NCI-H128 (cell line): ENCODE measurements around the gene PKD2L2.
"Not testable (repeated sequence)": the region's sequence is repeated elsewhere in the genome, so short reads cannot be mapped to it uniquely, and the experiment has no call there.

Source experiments
- DNase-seq: peaks from one replicate; lab custom pipeline; 2025; ENCODE audit not compliant: unreplicated experiment; lab: John Stamatoyannopoulos, UW

PKD2L2 gene

DNA sequence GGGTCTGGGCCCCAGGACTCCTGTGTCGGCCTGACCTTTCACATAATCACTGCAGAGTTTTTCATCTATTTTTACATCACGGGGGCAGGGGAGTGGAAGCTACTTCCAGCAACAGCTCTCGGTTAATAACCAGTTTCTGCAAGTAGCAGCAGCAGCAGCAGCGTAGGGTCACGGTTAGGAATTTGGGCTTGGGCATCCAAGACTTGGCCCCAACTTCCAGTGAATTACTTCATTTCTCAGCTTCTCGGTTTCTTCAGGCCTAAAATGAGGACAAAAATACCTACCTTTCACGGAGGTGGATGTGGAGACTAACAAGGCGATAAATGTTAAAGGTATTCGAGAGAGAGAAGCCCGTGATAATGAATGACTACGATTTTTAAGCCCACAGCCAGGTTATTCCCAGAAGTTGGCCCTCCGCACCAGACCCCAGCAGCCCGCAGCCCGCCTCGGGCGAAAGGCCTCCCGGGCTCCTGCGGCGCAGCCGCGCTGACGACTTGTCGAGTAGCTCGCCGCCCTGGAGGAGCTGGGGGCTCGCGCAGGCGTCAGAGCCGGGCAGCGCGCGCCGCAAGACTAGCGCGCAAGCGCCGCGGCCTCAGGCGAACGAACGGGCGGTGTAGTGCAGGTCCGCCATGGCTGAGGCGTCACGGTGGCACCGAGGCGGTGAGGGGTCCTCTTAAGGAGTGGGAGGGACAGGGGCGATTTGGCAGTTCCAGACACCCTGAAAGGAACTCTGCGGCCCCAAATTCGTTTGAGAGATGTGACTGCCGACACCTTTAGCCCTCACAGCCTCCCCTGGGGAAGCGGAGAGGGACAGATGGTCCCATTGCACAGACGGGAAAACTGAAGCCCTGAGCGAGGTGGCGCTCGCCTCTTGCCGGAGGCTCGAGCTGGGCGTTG, at the start of gene PKD2L2:
TSS of gene PKD2L2 (plus strand) at position 595 of the 897 bp plus-strand sequence. CDS start at position 630, 35 bp downstream.
- DNase-seq = no peak

GRCh38 chr5:137842296-137842695, 47.0 kb upstream of the PKD2L2 start:
- DNase-seq = no peak

- no peak for DNase-seq
Observed at GRCh38 chr5:137843676-137844299, 45.5 kb upstream of the PKD2L2 start.

- no peak for DNase-seq
Observed at GRCh38 chr5:137845472-137845871, 43.8 kb upstream of the PKD2L2 start.

- DNase-seq = no peak
Observed at GRCh38 chr5:137847687-137848086, 41.6 kb upstream of the PKD2L2 start.

DNA sequence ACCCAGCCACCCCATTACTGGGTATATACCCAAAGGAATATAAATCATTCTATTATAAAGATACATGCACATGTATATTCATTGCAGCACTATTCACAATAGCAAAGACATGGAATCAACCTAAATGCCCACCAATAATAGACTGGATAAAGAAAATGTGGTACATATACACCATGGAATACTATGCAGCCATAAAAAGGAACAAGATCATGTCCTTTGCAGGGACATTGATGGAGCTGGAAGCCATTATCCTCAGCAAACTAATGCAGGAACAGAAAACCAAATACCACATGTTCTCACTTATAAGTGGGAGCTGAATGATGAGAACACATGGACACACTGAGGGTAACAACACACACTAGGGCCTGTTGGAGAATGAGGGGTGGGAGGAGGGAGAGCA, 36.1 kb upstream of the PKD2L2 start:
- DNase-seq = not testable (repeated sequence)

DNA sequence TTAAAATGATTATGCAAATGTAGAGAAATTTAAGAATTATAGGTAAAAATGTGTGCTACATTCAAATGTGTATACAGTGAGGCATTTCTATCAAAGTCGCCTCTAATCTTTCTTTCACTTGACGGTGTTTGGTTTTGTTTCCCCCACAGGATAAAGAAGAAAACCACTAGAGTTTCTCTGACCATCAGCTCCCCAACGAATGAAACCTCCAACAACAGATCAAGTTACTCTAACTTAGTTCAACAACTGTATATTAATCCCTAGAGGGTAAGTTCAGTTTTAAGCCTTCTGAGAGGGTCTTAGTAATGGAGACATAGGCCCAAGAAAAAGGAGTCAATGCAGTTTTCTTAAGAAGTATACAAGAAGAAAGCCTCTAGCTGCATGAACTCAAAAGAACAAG, 33.1 kb upstream of the PKD2L2 start:
- DNase-seq = no peak

DNA sequence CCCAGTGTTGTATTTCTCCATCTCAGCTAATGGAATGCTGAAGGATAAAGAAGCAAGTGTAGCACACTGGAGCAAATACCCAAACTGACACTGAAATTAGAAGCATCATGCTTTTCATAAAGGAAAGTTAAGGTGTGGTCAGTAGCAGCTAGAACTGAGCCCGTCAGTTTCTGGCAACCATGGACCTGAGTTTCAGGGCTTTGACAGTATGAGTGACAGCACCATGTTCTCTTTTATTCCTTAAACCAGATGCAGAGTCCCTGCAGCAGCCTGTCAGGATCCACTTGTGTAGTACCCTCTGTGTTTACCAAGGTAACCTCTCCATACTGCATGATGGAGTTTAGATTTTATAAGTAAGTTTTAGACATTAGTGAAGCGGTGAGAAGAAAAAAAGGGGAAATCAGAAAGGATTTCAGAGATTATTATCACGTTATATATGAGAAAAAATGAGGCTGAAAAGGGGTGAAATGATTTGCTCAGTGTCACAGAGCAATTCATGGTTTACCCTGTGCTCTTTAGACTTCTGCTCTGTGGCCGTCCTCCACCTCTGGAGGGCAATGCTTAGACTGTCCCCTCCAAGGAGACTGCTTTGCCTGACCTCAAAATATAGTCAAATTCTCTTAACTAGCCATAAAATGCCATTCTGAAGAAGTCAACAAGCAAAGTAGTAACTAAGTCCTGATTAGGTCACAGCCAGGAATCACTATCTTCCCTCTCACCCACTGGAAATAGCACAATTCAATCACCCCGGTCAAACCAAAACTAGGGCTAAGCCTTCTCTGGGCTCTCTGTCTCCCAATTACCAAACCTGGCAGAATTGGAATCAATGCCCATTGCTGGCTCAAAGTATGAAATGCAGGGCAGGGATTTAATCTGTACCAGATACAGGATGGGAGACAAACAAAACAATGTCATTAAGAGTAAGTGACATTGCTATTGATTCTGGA, 32.1 kb upstream of the PKD2L2 start:
- DNase-seq = no peak

DNA sequence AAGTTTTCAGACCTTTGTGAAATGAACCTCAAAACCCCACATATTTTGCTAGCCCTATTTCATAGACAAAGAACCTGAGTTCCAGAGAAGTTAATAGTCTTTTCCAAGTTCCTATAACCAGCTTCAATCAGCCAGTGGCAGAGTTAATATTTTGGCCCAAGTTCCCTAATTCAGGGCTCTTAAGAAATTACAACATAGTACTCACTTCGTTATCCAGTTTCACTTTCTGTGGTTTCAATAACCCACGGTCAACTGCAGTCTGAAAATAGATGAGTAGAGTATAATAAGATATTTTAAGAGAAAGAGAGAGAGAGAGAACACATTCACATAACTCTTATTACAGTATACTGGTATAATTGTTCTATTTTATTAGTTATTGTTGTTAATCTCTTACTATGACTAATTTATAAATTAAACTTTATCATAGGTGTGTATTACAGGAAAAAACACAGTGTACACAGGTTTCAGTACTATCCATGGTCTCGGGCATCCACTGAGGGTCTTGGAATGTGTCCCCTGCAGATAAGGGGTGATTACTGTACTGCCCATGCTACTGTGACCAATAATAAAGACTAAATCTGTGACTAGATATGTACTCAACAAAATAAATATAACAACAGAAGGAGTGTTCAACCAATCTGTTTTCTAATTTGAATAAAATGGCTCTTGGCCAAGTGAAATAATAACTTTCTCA, 30.9 kb upstream of the PKD2L2 start:
- no peak for DNase-seq

- DNase-seq = no peak
Observed at GRCh38 chr5:137858954-137859353, 30.3 kb upstream of the PKD2L2 start.

- DNase-seq = no peak
Observed at GRCh38 chr5:137862251-137862650, 27.0 kb upstream of the PKD2L2 start.

DNA sequence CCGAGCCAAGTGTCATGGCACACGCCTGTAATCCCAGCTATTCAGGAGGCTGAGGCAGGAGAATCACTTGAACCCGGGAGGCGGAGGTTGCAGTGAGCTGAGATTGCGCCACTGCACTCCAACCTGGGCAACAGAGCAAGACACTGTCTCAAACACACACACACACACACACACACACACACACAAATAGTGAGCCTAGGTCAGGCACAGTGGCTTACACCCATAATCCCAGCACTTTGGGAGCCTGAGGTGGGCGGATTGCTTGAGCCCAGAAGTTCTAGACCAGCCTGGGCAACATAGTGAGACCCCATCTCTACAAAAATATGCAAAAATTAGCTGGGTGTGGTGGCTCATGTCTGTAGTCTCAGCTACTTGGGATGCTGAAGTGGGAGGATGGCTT, 25.6 kb upstream of the PKD2L2 start:
- DNase-seq = not testable (repeated sequence)

- DNase-seq = no peak
Observed at GRCh38 chr5:137866541-137867388, 22.5 kb upstream of the PKD2L2 start.

DNA sequence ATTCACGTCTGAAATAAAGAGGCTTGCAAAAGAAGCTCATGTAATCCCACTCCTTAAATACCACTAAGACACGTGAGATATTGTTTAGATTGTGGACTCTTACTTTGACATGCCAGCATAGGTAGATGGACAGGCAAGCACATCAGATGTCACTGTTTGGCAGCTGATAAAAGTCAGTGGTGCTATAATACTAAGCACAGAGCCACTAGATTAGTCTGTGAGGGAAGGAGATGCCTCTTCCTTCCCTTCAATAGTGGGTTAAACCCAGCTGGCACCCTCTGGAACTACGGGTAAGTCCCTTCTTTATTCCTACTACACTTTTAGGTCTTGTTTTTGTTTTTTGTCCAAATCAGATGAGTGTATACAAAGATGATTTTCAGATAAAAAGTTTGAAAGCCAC, 21.6 kb upstream of the PKD2L2 start, which contains the start of gene MYOT:
TSS of gene MYOT (plus strand) at position 197 of the 400 bp plus-strand sequence. CDS start 2,792 bp downstream, outside the sequence.
- DNase-seq = no peak

GRCh38 chr5:137870647-137871339, 18.5 kb upstream of the PKD2L2 start:
- DNase-seq = no peak

DNA sequence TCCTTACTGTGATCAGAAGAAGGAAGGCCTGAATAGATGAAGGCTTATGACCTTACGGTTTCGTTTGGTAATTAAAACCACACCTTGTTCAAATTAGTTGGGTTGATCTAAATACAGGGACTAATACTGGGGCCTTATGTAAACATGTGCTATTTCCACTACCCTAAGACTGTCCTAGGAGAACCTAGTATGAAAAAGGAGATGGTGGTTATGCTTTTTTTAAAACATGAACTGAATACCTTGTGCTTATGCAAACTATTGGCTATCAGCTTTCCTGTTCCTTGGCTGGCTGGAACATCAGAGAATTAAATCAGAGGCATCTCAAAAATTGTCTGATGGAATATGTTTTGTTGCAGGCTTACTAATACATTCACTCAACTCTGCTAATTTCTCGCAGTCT, 17.7 kb upstream of the PKD2L2 start:
- DNase-seq = no peak

- no peak for DNase-seq
Observed at GRCh38 chr5:137872466-137872865, 16.8 kb upstream of the PKD2L2 start.

GRCh38 chr5:137876101-137876500, 13.2 kb upstream of the PKD2L2 start:
- DNase-seq = no peak

- no peak for DNase-seq
Observed at GRCh38 chr5:137880313-137880712, 8.9 kb upstream of the PKD2L2 start.
